GM21825 (cell line): Measurements from ENCODE around the gene COPZ2.
A peak's percentile ranks its signal among the peaks of the same experiment; 100 is the strongest.
"Not testable (repeated sequence)": the region's sequence is repeated elsewhere in the genome, so short reads cannot be mapped to it uniquely, and the experiment has no call there.

Experiments used
- ATAC-seq: cut with Tn5 transposase; IDR thresholded peaks from one replicate; pipeline ENCODE4 v1.9.1; 2021; ENCODE audit warnings: mild to moderate bottlenecking, moderate library complexity; ENCODE audit not compliant: unreplicated experiment

Gene COPZ2

DNA sequence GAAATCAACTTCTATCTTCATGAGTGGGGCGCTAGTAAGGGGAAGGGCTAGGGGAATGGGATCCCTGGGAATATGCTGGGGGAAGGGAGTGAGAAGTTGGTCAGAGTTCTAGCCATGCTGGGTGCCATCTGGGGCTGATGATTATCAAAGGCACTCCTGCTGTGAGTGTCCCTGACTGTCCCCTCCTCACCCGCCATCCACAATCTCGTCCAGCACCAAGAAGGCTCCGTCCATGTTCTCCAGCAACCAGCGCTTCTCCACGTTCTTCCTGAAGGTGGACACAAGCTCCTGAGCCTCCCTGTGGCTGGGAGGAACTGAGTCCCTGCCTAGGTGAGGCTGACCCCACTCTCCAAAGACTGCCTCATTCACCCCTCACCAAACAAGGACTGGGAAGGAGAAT, 5.6 kb downstream of the COPZ2 start:
- no peak for ATAC-seq

DNA sequence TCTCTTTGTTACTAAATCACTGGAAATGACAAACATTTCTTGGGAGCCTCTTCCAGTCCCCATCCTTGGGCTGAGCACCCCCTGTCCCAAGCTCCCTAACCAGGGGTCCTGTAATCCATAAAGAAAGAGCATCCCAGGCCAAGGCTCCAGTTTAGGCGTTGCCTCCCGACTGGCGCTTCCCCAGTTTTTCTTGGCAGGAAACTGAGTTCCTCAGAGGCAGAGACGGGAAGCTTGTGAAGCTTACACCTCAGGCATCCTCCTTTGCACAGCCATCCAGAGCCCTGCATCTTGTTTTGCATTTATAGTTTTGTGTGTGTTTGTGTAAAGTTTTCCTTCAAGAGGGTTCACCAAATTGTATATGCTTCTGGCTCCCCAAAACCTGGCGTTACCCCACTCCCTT, 7.1 kb downstream of the COPZ2 start:
- no peak for ATAC-seq

DNA sequence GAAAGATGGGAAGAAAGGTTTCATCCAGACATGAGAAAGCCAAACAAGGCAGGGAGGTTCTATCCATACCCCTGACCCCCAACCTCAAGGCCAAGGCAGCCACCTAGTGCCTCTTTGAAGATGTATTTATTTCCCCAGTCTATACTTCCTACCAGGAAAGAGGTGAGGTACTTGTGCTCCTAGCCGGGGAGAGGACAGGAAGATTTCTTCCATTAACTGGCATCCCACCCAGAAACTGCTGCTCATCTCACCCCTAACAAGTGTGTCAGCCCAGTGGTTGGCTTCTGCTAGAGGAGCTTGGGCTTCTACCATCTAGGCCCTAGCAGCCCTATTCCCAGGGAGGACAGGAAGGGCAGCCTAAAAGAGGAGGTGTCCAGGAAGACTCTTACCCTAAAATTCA, 8.9 kb downstream of the COPZ2 start:
- no peak for ATAC-seq

DNA sequence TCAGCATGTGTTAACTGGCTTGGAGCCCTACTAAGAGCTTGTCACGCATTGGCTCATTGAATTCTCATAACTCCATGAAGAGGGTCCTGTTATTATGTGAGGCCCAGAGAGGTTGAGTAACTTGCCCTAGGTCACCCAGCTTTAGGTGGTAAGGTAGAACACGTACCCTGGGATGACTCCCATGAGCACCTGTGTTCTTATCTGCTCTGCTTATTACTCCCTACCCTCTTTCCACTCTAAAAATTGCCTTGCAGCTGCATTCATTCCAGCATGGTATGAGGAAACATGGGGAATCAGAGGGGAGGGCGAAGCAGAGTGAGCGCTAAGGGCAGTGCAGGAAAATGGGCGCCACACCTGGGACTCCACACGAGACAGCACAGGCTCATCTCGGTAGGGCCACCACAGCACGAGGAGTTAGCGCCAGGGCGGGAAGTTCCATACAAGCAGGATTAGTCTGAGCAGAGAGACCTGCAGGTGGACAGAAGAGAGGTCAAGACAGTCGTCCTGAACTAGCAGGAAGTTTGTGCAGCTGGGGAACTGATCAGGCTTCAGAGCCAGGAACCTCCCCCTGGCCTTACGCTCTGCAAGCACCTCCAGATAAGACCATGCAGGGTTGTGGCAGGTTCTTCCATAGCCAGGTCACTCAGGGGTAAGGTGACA, 10.1 kb downstream of the COPZ2 start:
- no peak for ATAC-seq

DNA sequence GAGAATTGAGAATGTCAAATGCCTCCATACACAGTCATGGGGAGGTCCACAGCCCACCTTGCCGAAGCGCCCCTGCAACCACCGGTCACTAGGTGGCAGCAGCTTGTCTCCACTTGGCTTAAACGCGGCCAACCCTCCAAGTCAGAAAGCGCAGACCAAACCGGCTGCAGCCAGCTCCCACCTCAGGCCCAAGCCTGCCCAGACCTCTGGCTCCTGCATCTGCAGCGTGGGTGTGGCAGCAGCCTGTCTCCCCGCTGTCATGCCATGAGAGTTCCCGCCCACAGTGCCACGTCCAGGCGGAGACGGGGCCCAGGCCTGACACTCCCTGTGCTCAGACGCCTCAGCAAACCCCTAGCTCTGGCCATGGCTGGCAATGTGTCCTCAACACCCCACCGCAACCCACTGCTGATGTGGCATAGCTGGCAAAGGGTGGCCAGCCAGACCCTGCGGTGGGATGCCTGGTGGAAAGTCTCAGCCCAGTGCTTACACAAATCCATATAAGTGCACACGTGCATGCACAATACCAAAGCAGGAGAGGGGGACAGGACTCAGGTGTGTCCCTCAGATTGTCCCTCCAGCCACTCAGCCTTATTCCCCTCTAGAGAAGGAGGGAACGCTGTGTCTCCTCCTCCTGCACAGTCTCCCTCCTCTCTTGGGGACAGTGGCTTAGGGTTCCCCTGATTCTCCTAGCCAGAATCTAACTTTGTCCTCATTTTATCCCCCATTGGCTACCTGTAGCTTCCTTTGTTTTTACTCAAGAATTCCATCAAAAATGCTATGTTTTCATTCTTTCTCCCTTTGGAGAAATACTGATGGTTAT, 10.9 kb downstream of the COPZ2 start:
- peak; percentile 36 for ATAC-seq

DNA sequence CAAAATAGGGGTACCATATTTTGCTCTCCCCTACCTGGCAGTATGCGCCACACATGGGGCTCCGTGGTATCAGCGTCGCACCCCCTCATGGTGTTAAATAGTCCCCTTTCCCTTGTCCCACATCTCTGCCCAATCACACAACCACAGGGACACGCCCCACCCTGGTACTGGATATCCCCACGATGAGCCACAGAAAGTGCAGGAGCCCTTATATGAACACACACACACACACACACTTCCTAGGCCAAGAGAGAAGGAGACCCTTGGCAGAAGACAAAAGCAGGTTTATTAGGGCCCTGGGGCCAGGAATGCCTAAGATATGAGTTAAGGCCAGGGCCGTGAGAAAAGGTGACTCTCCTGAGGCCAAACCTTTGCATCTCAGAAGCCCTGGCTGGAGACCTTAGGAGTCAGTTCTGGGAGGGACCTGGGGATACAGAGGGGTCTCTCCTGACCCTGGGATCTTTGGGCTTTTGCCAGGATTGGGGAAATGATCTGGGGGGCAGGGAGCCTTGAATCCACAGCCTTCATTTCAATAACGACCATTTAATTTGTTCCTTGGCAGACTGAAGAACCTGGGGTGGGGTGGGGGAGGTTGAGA, 11.6 kb downstream of the COPZ2 start:
- ATAC-seq, result no peak

DNA sequence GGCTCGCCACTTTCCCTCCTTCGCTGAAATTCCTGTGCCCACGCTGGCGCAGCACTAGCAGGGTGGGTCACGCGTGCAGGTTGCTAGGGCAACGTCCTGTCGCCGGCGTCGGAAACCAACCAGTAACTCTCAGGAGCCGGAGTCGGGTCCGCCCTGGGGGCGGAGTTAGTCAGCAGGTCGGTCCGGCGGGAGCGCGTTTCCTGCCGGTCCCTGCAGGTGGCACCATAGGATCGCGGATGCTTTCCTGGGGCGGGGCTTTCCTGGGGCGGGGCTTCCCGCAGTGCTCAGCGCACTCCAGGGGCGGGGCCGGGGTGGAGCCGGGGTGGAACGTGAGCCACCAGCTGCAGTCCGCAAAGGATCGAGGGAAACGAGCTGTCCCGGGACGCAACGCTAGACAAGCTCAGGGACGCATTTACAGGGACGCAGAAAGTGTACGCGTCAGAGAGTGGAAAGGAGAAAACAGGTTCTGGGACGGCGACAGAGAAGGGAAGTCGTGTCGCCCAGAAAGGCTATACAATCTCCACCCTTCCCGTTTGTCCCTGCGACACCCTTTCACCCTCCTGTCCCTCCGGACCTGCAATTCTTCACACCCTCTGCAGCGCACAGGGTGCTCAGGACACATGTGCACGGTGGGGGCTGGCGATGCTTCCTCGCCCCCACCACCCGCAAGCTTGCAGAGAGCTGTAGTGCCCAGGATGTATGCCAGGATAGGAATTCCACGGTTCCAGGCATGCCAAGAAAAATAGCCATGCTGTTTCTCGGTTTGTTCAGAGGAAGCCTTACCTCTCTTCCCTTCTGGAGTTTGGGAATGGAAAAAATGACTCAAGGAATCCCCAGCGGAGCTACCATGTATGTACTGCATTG, 12.3 kb downstream of the COPZ2 start:
- ATAC-seq, result peak; percentile 71

DNA sequence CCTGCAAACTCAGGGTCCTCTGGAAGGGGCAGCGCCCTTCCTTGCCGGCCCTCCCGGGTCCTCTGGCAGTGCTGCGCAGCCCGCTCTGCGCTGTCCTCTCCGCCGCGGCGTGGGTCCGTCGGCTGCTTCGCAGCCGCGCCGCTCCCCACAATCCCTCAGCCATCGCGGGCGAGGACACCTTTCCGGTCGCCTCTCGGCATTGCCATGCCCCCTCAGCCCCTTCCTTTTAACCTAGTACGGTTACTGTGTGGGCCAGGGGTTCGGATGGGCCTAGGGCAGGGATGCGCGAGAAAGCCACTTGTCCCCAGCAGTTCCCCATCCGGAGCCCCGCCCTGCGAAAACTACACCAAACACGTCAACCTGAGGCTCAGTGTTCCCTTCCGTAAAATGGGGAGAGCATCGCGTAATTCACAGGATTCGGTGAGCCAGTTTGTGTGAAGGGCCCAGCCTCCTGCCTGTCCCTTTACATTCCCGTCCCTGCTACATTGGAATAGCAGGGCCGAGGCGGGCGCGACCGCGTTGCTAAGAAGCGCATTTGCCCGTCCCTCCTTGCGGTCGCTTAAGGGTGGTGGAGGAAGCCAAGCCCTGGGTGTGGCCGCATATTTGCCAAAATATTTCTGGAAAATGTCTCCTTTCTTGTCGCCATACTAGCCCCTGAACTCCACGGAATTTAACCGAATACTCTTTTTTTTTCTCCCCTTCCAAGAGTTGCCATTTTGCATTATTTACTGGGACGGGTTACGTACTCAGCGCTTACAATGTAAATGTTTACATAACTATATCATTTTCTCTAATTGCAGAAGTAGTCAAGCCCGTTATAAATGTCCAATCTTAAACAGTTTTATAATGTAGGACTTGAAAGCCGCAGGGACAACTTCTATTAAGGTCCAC, 13.2 kb downstream of the COPZ2 start:
- no peak for ATAC-seq

DNA sequence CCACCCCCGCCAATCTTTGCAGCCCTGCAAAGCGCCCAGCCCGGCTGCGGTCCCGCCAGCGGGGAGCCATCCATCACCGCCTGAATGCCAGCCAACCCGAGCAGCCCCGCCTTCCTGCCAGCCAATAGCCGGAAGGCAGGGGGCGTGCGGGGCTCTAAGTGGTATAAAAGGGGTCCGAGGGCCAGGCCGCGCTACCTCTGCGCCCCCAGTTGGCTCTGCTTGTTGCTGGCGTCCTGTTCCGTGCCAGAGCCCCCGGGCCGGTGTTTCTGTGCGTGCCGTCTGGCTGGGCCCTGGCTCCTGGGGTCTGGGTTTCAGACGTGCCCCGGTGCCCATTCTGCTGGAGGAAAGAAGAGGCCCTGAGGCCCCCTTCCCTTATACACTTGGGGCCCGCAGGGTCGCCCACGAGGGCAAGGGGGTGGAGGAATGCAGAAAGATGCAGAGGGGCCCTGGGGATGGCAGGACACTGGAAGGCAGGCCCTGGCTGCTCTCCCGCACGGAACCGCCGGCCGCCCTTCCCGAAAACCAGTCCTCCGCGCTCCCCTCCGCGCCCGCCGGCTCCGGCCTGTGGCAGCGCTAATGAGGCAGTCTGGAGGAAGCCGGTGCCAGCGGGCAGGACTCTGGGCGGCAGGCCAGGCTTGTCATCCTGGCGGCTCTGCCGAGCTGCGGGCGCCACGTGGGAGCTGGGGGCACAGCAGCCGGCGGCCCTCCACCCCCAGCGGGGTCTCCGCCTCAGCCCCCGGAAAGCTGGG, 14.0 kb downstream of the COPZ2 start:
- ATAC-seq, result no peak

DNA sequence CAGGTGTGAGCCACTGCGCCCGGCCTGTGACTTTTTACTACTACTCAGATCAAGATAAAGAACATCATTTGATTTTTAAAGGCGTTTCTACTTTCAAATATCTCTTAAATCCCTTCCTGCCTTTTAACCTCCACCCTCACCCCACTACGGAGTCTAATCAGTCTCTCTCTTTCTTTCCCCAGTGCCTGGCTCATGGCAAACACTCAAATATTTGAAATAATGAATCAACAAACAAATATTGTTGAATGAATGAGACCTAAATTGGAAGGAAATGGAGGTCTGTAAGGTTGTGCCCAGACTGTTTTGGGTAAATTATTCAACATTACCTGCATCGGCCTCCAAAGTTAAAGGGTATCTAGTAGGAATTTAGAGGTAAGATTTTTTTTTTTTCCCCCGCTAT, 14.7 kb downstream of the COPZ2 start:
- no peak for ATAC-seq

DNA sequence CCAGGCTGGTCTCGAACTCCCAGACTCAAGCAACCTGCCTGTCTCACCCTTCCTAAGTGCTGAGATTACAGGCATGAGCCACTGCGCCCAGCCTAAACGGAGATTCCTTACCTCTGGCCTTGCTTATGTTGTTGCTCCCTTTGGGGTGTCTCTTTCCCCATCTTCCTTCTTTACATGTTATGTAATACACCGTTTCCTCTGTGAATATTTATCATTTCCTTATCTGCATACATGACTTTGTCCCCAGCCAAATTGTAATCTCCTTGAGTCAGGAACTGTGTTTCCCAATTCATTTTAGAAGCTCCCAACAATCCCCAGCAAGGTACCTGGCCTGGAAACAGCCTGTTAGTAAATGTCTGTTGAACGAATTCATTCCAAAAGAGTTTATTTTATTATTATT, 15.7 kb downstream of the COPZ2 start:
- no peak for ATAC-seq

DNA sequence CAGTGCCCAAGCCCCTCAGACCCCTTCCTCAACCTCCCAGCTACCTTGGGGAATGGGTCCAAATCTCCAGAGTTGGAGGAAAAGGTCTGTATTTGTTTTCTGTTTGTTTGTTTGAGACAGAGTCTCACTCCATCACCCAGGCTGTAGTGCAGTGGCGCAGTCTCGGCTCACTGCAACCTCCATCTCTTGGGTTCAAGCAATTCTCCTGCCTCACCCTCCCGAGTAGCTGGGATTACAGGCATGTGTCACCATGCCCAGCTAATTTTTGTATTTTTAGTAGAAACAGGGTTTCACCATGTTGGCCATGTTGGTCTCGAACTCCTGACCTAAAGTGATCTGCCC, 19.8 kb downstream of the COPZ2 start:
- not testable (repeated sequence) for ATAC-seq

DNA sequence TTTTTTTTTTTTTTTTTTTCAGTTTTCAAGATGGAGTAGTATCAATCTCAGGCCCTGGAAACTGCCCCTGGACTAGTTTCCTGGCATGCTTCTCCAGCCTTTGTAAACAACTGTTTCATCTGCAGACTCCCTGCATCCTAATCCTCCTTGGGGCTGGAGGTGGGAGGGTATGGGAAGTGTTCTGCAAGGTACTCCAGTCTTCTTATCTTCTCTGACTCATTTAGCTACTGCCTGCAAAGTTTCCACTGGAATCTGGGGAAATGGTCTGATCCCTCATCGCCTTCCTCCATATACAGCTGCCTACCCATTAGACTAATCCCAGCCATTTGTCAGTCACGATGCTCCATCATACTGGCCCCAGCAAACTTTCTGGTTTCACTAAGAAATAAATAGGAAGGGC, 21.5 kb downstream of the COPZ2 start:
- no peak for ATAC-seq

DNA sequence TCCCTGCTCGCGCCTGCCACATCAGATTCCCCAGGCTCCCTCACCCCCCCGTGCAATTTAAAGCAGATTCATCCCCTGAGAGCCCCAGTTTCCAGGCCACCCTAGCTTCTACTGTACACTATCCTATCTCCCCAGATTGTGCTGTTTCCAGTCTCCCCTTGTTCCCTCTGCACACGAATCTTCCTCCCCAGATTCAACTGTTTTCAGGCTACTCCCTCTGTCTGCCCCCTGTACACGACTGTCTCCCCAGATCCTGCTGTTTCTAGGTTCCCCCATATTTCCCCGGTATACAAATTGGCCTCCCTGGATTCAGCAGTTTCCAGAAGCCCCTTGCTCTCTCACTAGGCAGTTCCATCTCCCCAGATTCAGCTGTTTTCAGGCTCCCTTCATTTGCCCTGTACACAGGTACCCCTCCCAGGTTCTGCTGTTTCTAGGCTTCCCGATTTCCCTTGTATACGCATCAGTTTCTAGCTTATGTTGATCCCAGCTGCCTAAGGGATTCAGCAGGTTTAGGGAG, 22.9 kb downstream of the COPZ2 start:
- no peak for ATAC-seq

DNA sequence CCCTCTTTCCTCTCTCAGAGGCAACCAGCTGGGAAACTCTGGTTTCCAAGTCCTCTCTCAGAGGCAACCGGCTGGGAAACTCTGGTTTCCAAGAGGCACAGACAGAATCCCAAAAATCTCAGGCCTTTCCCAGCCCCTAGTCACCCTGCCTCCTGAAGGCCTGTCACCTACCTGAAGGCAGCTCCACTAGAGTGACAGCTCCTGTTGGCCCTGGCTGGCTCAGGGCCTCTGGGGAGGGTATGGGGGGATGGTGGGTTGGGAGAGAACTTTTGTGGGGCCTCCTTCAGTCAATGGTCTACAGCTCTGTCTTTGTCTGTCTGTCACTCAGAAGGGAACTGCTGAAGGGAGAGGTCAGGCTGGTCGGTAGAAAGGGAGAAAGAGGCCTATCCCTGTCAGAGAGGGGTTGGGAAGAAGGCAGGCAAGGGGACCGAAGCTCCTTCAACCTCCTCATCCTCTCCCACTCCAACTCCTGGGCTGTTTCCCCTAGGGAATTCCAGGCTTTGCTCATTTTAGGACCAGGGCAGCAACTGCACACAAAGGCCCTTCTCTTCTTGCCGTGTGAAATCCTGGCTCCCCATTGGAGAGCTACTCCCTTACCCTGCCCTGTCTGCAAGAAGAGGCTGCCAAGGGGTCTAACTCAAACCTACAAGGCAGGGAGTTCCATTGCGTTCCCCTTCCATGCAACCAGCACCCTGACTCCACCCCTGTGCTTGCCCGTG, 23.6 kb downstream of the COPZ2 start:
- ATAC-seq, result no peak

DNA sequence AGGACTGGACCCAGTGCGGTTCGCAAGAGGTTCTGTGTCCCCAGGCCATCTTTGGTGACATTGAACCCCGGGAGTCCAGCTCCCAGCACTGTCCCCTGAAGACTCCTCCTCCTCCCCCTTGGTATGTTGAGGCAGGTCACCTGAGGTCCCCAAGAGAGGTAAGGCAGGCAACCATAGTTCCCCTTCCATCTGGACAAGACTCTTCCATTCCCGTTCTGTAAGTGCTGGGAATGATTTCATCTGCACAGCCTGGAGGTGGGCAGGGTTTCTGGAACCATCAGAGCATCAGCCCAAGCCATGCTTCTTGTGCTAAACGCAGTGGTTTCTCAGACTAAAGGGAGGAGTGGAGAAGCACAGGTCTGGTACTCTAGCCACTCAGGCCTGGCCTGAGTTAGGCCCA, 24.9 kb downstream of the COPZ2 start:
- ATAC-seq, result no peak

DNA sequence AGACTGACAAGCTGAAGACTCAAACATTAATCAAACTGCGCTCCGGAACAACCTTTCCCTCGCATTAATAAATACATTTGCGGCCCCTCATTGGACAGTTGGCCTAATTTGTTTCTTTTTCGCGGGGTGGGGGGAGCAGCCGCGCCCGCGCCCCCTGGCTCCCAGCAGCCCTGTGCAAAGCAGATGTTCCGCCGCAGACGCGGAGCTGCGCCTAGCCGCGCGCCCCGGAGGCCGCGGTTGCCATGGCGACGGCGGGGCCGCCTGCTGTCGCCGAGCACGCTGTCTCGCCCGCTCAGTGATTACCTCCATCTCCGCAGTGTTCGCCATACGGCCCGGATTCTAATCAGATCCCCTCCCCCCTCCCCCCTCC, 25.5 kb downstream of the COPZ2 start:
- no peak for ATAC-seq

DNA sequence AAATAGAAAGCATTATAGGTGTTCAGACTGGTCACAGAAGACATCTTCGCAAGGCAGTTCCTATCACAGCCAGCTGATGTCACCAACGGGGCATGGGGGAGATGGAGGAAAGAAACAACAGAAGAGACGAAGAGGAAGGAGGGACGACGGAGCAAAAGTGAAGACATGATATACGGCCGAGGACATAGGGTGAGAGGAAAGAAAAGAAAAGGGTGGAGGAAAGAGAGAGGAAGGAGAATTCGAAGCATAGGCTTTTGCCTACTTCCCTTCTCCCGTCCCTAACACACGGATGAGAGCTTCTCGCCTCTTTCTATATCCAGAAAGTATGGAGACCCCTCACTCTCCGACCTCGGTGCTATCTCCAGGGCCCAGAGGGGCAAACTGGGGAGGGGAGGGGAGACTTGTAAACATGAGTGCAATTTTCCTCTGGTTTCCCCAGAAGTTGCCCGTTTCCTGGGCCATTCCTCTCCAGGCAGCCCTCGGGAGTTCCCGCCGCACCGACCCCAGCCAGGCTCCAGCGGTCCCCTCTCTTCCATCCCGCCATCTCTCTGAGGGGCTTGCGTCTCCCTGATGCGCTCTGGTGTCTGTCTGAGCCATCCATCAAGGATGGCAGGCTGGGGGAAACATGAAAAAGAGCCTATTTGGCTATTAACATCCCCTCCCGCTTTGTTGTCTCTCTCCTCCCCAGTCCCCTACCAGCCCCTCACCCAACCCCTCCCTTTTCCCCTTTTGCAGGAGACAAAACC, 26.0 kb downstream of the COPZ2 start:
- no peak for ATAC-seq
